Endothelial cell of umbilical vein (primary cell): ENCODE measurements around the gene SLC12A7. TPM values are rescaled to one million over a fixed set of nuclear protein-coding genes. Genes with fewer than 3 reads are reported as not detected.

ENCODE experiments used
- BruUV-seq: library from RNA; stranded (reverse); fragments of 400-500 nt; replicated peaks from 2 replicates; lab custom pipeline; 2021; lab: Mats Ljungman, UMichigan
- CTCF ChIA-PET: fragments of 300-600, 350-600 bp; sonication (Branson Sonifier 250); formaldehyde crosslinking; loops from one replicate; lab custom pipeline; 2021; ENCODE audit warnings: antibody characterized with exemption, inconsistent platforms; lab: Charles Lee
- POLR2A ChIA-PET: fragments of 300-600, 350-600 bp; sonication (Branson Sonifier 250); formaldehyde crosslinking; loops from one replicate; lab custom pipeline; 2021; ENCODE audit warnings: antibody characterized with exemption, inconsistent platforms; lab: Charles Lee
- DNase-seq: peaks from one replicate; pipeline ENCODE4 v3.0.0-alpha.2; 2011; ENCODE audit warnings: low read depth, low spot score
- FAIRE-seq: peaks from 2 replicates; lab custom pipeline; 2011; peaks lifted over from hg19 to GRCh38; lab: Jason Lieb, UNC
- H2AFZ ChIP-seq: 2 replicates; pipeline ENCODE4 v1.6.0; 2012; ENCODE audit warnings: low read depth, low read length, control low read depth, inconsistent platforms
- H3K27ac ChIP-seq: 2 replicates; pipeline ENCODE4 v1.5.1; 2011; ENCODE audit warnings: low read depth, mild to moderate bottlenecking, control low read depth, low read length, moderate library complexity; ENCODE audit not compliant: insufficient read depth
- H3K27me3 ChIP-seq, 2 experiments: 2 replicates each; pipeline versions ENCODE4 v1.6.0 to v1.6.1; 2011; ENCODE audit warnings: low read length in 2 of 2, mixed read lengths in 1 of 2; ENCODE audit not compliant: control insufficient read depth in 2 of 2, insufficient read depth in 2 of 2
- H3K36me3 ChIP-seq, 2 experiments: 2 replicates in 1 of 2; 3 replicates in 1 of 2; pipeline ENCODE4 v1.5.1; 2011; ENCODE audit warnings: low read length in 2 of 2, mild to moderate bottlenecking in 1 of 2, moderate library complexity in 1 of 2; ENCODE audit not compliant: control insufficient read depth in 2 of 2, insufficient read depth in 2 of 2; ENCODE audit errors: extremely low read depth in 1 of 2
- H3K4me1 ChIP-seq: 3 replicates; pipeline ENCODE4 v1.5.1; 2011; ENCODE audit warnings: mild to moderate bottlenecking, low read length; ENCODE audit not compliant: control insufficient read depth, insufficient read depth; ENCODE audit errors: extremely low read depth
- H3K4me2 ChIP-seq: 2 replicates; pipeline ENCODE4 v1.6.1; 2011; ENCODE audit warnings: low read length, control low read depth, mixed read lengths; ENCODE audit not compliant: insufficient read depth
- H3K4me3 ChIP-seq, 3 experiments: fragments of 200-600 bp in 1 of 3; sonication (generic), shearing (Covaris generic) in 1 of 3; replicated peaks in 1 of 3; 2 replicates each; pipeline ENCODE4 v1.5.1; 2011 to 2016; ENCODE audit warnings: control low read depth in 3 of 3, low read length in 3 of 3, mild to moderate bottlenecking in 2 of 3, inconsistent platforms in 1 of 3, low read depth in 1 of 3, moderate library complexity in 1 of 3; ENCODE audit not compliant: insufficient read depth in 1 of 3
- H3K79me2 ChIP-seq: 2 replicates; pipeline ENCODE4 v1.6.0; 2012; ENCODE audit warnings: low read length, inconsistent platforms; ENCODE audit not compliant: control insufficient read depth, insufficient read depth
- H3K9ac ChIP-seq: replicated peaks from 2 replicates; pipeline ENCODE3; 2011; ENCODE audit warnings: low read length, control low read depth; ENCODE audit not compliant: insufficient read depth; ENCODE audit errors: extremely low read depth
- H3K9me1 ChIP-seq: replicated peaks from 3 replicates; pipeline ENCODE4 v1.6.0; 2011; ENCODE audit warnings: mild to moderate bottlenecking, low read length; ENCODE audit not compliant: control insufficient read depth, insufficient read depth; ENCODE audit errors: extremely low read depth
- H3K9me3 ChIP-seq: replicated peaks from 2 replicates; pipeline ENCODE4 v1.5.1; 2012; ENCODE audit warnings: low read length, inconsistent platforms; ENCODE audit not compliant: control insufficient read depth, insufficient read depth
- H4K20me1 ChIP-seq: replicated peaks from 2 replicates; pipeline ENCODE3; 2011; ENCODE audit warnings: mild to moderate bottlenecking, low read length; ENCODE audit not compliant: control insufficient read depth, insufficient read depth; ENCODE audit errors: extremely low read depth
- EZH2 ChIP-seq: IDR thresholded peaks from 2 replicates; pipeline ENCODE4 v1.6.1; 2012; ENCODE audit warnings: borderline replicate concordance, low read depth, mild to moderate bottlenecking, moderate library complexity, low read length, inconsistent platforms; ENCODE audit not compliant: severe bottlenecking
- FOS ChIP-seq: IDR thresholded peaks from 2 replicates; pipeline ENCODE4 v1.6.1; 2011; ENCODE audit warnings: mild to moderate bottlenecking, low read length, moderate library complexity, borderline replicate concordance; ENCODE audit not compliant: insufficient read depth
- GATA2 ChIP-seq: IDR thresholded peaks from 2 replicates; pipeline ENCODE4 v1.7.0; 2011; ENCODE audit warnings: low read depth, mild to moderate bottlenecking, moderate library complexity, mixed read lengths, low read length; ENCODE audit not compliant: insufficient read length, insufficient read depth
- JUN ChIP-seq: IDR thresholded peaks from 2 replicates; pipeline ENCODE4 v1.6.1; 2011; ENCODE audit warnings: borderline replicate concordance, low read depth; ENCODE audit not compliant: insufficient read length, insufficient read depth
- MYC ChIP-seq: IDR thresholded peaks from one replicate; pipeline ENCODE4 v1.6.1; 2011; ENCODE audit warnings: mild to moderate bottlenecking, low read depth, low read length
- POLR2AphosphoS5 ChIP-seq: IDR thresholded peaks from 2 replicates; pipeline ENCODE4 v1.6.1; 2012; ENCODE audit warnings: low read depth, mild to moderate bottlenecking, control low read depth, low read length, moderate library complexity; ENCODE audit not compliant: insufficient read depth
- dilution Hi-C: fragments of 300-500 bp; cut with MboI; formaldehyde crosslinking; loops from one replicate; pipeline ENCODE4 v1.15.0; 2019; ENCODE audit warnings: low sequenced_read_pairs; ENCODE audit not compliant: extremely low pct_ligation_motif_present
- intact Hi-C: fragments of 100-400 bp; cut with micrococcal nuclease; formaldehyde crosslinking; loops from one replicate; pipeline ENCODE4 v1.10.0; 2022
- polyA plus RNA-seq, 4 experiments: library from polyadenylated mRNA; depleted of rRNA in 3 of 4; stranded (reverse) in 3 of 4; unstranded in 1 of 4; fragments of >200 nt; gene quantifications; 2 replicates each; pipeline versions ENCODE4 v1.2.1 to v1.2.3, GENCODE V29; 2011 to 2012; ENCODE audit warnings: missing spikeins in 1 of 4
- total RNA-seq: library from RNA; stranded (reverse); gene quantifications from 2 replicates; pipeline ENCODE4 v1.2.3, GENCODE V29; 2021
- TF ChIP-seq, protein P1 (sequence below): IDR thresholded peaks from 2 replicates; pipeline ENCODE4 v1.6.1; 2011; ENCODE audit not compliant: insufficient read depth, insufficient read length

Gene SLC12A7
- total and polyA plus RNA-seq, 2 donors (not counting 3 experiments of a cell fraction or from before 2014, with no cell fraction given), result 16.4 to 38.8 TPM

DNA sequence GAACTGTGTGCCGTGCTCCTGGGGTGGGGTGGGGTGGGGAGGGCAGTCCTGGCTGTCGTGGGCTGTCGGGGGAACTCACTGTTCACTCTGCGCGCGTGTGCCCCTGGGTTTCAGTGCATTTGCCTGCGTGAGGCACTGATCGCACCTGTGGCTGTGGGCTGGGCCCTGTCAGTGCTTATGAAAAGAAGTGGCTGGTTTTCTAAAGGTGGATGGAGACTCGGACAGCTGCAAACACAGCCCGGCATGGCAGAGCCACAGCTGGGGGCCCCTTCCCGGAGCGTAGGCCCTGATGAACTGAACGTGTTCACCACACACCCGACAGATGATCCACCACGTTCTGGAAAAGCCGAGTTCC, 60.5 kb downstream of the SLC12A7 start:
- ChIA-PET POLR2A (interaction anchor here (0.6 kb wide), 1 partner anchor 13 kb away, joined by 3 read pairs; no protein-coding TSS in a partner anchor), CTCF (no interaction called here)
- Histone ChIP-seq H2AFZ (no peak overlapping the region), H3K9me3 (no peaks in the 10 kb centered on the region), H4K20me1 (no peaks in the 10 kb centered on the region), H3K9me1 (no peaks in the 10 kb centered on the region), H3K4me3 (no peak overlapping the region), H3K9ac (no peak overlapping the region), H3K4me1 (no peaks in the 10 kb centered on the region), H3K27ac (no peak overlapping the region), H3K79me2 (no peaks in the 10 kb centered on the region), H3K27me3 (no peaks in the 10 kb centered on the region), H3K36me3 (peaks cover 2 to 10% of the 10 kb centered on the region in 2 experiments), H3K4me2 (no peak overlapping the region)
- TF ChIP-seq GATA2 (no peak), EZH2 (no peak), POLR2AphosphoS5 (no peak), JUN (no peak), FOS (no peak), MYC (no peak)
- TF ChIP-seq, protein P1, sequence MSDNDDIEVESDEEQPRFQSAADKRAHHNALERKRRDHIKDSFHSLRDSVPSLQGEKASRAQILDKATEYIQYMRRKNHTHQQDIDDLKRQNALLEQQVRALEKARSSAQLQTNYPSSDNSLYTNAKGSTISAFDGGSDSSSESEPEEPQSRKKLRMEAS, result no peak
- dilution Hi-C loops (no loop called here), intact Hi-C loops (no loop called here)
- DNase-seq (no peak), FAIRE-seq (no peak)
- BruUV-seq, result no TSS peak
